Caco-2 (cell line): ENCODE results near the gene PAFAH1B2. TPM values are rescaled to one million over a fixed set of nuclear protein-coding genes. Genes with fewer than 3 reads are reported as not detected.

Experiments
- BruUV-seq: library from RNA; stranded (reverse); fragments of 400-500 nt; replicated peaks from 2 replicates; lab custom pipeline; 2021; lab: Mats Ljungman, UMichigan
- CTCF ChIA-PET: fragments of 300-600 bp; sonication (Branson Sonifier 250); formaldehyde crosslinking; loops from one replicate; lab custom pipeline; 2022; ENCODE audit warnings: antibody characterized with exemption; lab: Charles Lee
- POLR2A ChIA-PET: fragments of 300-600 bp; sonication (Branson Sonifier 250); formaldehyde crosslinking; loops from one replicate; lab custom pipeline; 2022; ENCODE audit warnings: antibody characterized with exemption; lab: Charles Lee
- DNase-seq, 2 experiments: peaks; one replicate each; pipeline versions ENCODE4 v3.0.0 to v3.0.0-alpha.2; 2020 to 2022
- H3K27me3 ChIP-seq: replicated peaks from 2 replicates; pipeline ENCODE4 v1.6.0; 2011; ENCODE audit warnings: low read length; ENCODE audit not compliant: control insufficient read depth, insufficient read depth
- H3K36me3 ChIP-seq: 2 replicates; pipeline ENCODE4 v1.5.1; 2011; ENCODE audit warnings: low read length; ENCODE audit not compliant: control insufficient read depth, insufficient read depth
- H3K4me1 ChIP-seq: fragments of 250-450 bp; sonication (Bioruptor Pico); 2 replicates; pipeline ENCODE4 v1.5.1; 2020; ENCODE audit warnings: mild to moderate bottlenecking
- H3K4me3 ChIP-seq: 2 replicates; pipeline ENCODE4 v1.5.1; 2011; ENCODE audit warnings: low read depth, mild to moderate bottlenecking, control low read depth, low read length
- H3K9me3 ChIP-seq: fragments of 250-450 bp; sonication (Bioruptor Pico); 2 replicates; pipeline ENCODE4 v1.5.1; 2020; ENCODE audit warnings: mild to moderate bottlenecking, moderate library complexity
- H3K27ac Mint-ChIP-seq: one replicate; pipeline ENCODE4 v1.8.0; 2022; ENCODE audit warnings: mixed read lengths; ENCODE audit not compliant: unreplicated experiment
- H3K27me3 Mint-ChIP-seq: one replicate; pipeline ENCODE4 v1.8.0; 2022; ENCODE audit warnings: mixed read lengths; ENCODE audit not compliant: insufficient read depth, unreplicated experiment
- H3K36me3 Mint-ChIP-seq: one replicate; pipeline ENCODE4 v1.8.0; 2022; ENCODE audit warnings: mild to moderate bottlenecking, mixed read lengths; ENCODE audit not compliant: insufficient read depth, unreplicated experiment
- H3K4me1 Mint-ChIP-seq: one replicate; pipeline ENCODE4 v1.8.0; 2022; ENCODE audit warnings: low read depth, mixed read lengths; ENCODE audit not compliant: unreplicated experiment
- H3K4me3 Mint-ChIP-seq: one replicate; pipeline ENCODE4 v1.8.0; 2022; ENCODE audit warnings: mild to moderate bottlenecking, moderate library complexity, mixed read lengths; ENCODE audit not compliant: unreplicated experiment
- H3K9me3 Mint-ChIP-seq: one replicate; pipeline ENCODE4 v1.8.0; 2022; ENCODE audit warnings: mixed read lengths; ENCODE audit not compliant: unreplicated experiment
- CTCF ChIP-seq, 2 experiments: fragments of 200-600 bp in 1 of 2; IDR thresholded peaks; 1 replicate in 1 of 2; 2 replicates in 1 of 2; pipeline versions ENCODE4 v1.5.1 to v1.8.0; 2011 to 2022; ENCODE audit warnings: antibody characterized with exemption in 1 of 2, control low read depth in 1 of 2, inconsistent platforms in 1 of 2, low read depth in 1 of 2, low read length in 1 of 2, mild to moderate bottlenecking in 1 of 2, moderate library complexity in 1 of 2; ENCODE audit not compliant: insufficient read depth in 1 of 2, severe bottlenecking in 1 of 2, unreplicated experiment in 1 of 2
- intact Hi-C: fragments of 100-400 bp; cut with micrococcal nuclease; formaldehyde crosslinking; loops from one replicate; pipeline ENCODE4 v1.10.0; 2022; ENCODE audit not compliant: unreplicated experiment
- total RNA-seq: library from RNA; stranded (reverse); gene quantifications from 2 replicates; pipeline ENCODE4 v1.2.3, GENCODE V29; 2022

PAFAH1B2 gene
- total RNA-seq, 1 experiment from 2014 or later = 167 TPM

GRCh38 chr11:117221775-117222517 is 77.9 kb downstream of the PAFAH1B2 start:
- peaks cover 43% of the 10 kb centered on the region for H3K4me1 Mint-ChIP-seq
- intact Hi-C loops = no loop called here
- no peak overlapping the region for H3K4me3 Mint-ChIP-seq
- no peak for TF ChIP-seq CTCF (IDR thresholded peaks at IDR 0.05; ENCODE audit: insufficient read depth in 1 of 2, low read depth in 1 of 2, low read length in 1 of 2, severe bottlenecking in 1 of 2, unreplicated experiment in 1 of 2)
- ChIA-PET POLR2A (interaction anchor here (0.7 kb wide), 1 partner anchor 252 kb away, joined by 3 read pairs; no protein-coding TSS in a partner anchor), CTCF (interaction anchor here (0.7 to 1.2 kb wide), 2 partner anchors 30 to 43 kb away, joined by 3 to 6 read pairs; partner anchors contain the start of gene SIDT2)
- Histone ChIP-seq H3K4me3 (no peak overlapping the region), H3K4me1 (peaks cover 58% of the 10 kb centered on the region), H3K27me3 (no peaks in the 10 kb centered on the region), H3K36me3 (peaks cover 14% of the 10 kb centered on the region), H3K9me3 (no peaks in the 10 kb centered on the region)
- no peak overlapping the region for H3K27ac Mint-ChIP-seq
- H3K27me3 Mint-ChIP-seq = no peaks in the 10 kb centered on the region
- DNase-seq = peak in 1 of 2 experiments; percentile 37
- BruUV-seq = no TSS peak
- H3K36me3 Mint-ChIP-seq = peaks cover 79% of the 10 kb centered on the region
- H3K9me3 Mint-ChIP-seq = no peaks in the 10 kb centered on the region

GRCh38 chr11:117222991-117223740 is 79.1 kb downstream of the PAFAH1B2 start:
- Histone ChIP-seq H3K9me3 (no peaks in the 10 kb centered on the region), H3K4me3 (no peak overlapping the region), H3K27me3 (no peaks in the 10 kb centered on the region), H3K4me1 (peaks cover 50% of the 10 kb centered on the region), H3K36me3 (peaks cover 6% of the 10 kb centered on the region)
- intact Hi-C loops = no loop called here
- CTCF ChIA-PET = no interaction called here
- TF ChIP-seq CTCF (IDR thresholded peaks at IDR 0.05; ENCODE audit: insufficient read depth in 1 of 2, low read depth in 1 of 2, low read length in 1 of 2, severe bottlenecking in 1 of 2, unreplicated experiment in 1 of 2) = no peak
- no peaks in the 10 kb centered on the region for H3K9me3 Mint-ChIP-seq
- H3K4me1 Mint-ChIP-seq = peaks cover 43% of the 10 kb centered on the region
- no peaks in the 10 kb centered on the region for H3K27me3 Mint-ChIP-seq
- no TSS peak for BruUV-seq
- POLR2A ChIA-PET = no interaction called here
- peak in 1 of 2 experiments; percentile 25 for DNase-seq
- no peak overlapping the region for H3K27ac Mint-ChIP-seq
- H3K36me3 Mint-ChIP-seq = peaks cover 75% of the 10 kb centered on the region
- no peak overlapping the region for H3K4me3 Mint-ChIP-seq
